NCI-H345 (cell line): ENCODE measurements around the gene ZNF384.
A peak's percentile ranks its signal among the peaks of the same experiment; 100 is the strongest.

Source experiments
- DNase-seq: peaks from one replicate; lab custom pipeline; 2025; lab: John Stamatoyannopoulos, UW

The ZNF384 gene

DNA sequence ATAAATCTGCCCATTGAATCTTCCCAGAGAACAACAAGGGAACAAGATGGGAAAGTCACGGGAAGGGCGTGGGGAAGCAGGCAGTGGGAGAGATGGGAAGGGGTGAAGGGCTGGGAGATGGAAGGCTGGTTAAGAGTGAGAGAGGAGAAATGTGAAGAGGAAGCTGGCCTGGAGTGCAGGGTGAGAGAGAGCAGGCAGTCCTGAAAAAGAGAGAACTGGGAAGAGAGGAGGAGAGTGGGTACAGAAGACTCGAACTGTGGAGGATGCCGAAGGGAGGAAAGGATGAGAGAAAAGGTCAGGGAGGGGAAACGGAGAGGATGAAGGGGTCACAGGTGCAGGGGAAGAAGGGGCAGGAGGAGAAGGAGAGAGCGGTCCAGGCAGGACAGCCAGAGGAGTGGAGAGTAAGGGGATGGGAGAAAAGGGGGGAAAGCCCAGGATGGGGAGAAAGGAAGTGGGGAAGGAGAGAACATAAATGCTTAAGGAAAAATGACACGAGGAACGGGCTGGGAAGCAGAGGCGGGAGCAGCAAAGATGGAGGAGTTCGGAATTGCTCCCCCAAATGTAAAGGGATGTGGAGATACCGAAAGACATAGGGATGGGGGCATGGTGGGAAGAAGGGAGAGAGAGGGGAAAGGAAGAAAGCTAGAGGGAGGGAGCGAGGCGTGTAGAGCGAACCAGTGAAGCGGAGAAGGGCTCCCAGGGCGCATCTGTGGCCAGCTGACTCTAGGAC is 10.2 kb upstream of the ZNF384 start:
- no peak for DNase-seq

DNA sequence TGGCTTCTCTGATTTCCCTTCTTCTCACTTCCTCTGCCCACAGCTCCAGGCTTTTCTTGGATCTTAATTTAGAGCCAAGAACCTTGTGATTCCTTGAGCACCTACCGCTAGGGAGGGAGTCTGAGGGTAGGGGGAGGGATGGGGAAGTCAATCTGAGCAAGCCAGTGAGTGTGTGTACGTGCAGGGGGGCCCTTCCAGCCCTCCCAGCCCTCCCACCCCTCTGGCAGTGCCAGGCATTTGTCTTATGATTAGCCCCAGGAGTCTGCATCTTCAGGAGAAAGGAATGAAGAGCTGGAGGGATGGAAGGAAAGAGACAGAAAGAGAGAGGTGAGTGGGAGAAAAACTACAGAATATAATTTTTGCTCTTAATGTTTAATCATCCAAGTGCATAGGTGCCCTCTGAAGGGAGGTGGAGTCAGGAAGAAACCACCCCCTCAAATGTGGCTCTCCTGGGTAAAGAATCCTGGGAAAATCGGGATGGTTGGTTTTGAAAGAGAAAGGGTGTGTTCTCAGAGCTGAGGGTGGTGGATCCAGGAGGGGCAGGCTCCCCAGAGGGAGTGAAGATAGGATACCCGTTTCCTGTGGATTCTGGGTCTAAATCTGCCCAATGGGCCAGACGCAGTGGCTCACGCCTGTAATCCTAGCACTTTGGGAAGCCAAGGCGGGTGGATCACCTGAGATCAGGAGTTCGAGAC is 9.3 kb upstream of the ZNF384 start:
- no peak for DNase-seq

DNA sequence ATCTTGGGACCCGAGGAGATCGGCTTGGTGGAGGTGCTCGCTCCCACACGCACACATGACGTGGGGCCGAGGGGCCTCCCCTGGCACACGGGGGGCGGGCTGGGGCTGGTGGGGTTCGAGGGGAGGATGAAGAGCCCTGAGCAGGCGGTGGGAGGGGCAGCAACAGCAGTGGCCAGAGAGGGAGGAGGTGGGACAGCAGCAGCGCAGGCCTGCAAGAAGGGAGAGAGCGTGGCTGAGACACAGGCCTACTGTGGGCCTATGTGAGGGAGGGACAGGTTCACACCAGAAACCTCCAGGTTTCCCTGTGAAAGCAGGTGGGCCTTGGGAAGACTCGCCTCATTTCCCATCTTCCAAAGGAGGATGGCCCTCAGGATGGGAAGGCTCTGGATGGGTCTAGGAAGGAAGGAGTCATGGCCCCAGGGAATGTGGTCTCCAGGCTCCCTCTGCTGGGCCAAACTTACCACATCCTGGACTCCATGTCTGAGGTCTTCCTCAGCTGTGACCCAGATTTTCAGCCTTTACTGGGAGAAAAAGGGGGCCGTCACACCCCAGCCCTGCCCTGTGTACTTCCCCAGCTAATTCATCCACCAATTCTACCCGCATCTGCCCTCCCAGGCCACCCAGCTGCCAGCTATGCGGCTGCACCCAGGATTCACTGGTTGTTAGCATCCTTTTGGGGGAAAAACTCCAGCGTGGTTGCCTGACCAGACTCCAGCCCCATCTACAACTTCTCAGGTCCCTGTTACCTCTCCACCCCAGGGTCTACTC is 8.6 kb upstream of the ZNF384 start:
- peak; percentile 17 for DNase-seq

DNA sequence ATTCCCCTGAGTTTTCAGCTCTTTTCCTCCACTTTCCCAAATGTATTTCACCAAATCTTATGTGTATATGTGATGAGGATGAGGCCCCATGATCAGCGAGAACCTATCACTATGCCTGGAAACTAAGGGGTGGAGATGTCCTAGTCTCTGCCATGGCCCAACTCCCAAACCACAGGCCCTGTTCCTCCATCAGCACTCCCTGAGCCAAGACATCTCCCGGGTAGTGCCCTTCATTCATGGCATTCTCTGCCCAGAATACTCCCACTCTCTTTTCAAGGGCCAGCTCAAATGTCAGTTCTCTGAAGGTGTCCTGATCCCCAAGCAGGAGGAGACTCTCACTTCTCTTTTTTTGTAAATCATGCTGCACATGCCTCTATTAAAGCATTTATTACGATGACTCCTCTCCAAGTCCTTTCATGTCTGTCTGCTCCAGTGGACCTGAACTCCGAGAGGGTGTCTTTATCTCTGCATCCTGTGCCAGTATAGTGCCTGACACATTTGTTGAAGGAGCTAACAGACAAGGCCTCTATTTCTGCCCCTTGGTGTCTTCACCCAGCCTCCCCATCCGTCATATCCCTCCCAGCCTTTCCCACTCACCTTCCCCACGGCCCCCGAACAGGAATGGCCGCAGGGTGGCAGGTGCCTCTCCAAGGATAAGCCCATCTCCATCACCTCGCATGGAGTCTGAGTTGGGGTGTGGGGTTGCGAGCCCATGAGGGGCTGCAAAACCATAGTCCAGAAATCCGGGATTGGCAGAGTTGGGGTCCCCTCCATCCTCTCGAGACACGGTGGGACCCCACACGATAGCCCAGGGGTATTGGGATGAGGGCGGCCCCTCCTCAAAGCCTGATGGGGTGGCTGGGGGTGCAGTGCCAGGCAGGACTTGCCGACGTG is 7.8 kb upstream of the ZNF384 start:
- no peak for DNase-seq

DNA sequence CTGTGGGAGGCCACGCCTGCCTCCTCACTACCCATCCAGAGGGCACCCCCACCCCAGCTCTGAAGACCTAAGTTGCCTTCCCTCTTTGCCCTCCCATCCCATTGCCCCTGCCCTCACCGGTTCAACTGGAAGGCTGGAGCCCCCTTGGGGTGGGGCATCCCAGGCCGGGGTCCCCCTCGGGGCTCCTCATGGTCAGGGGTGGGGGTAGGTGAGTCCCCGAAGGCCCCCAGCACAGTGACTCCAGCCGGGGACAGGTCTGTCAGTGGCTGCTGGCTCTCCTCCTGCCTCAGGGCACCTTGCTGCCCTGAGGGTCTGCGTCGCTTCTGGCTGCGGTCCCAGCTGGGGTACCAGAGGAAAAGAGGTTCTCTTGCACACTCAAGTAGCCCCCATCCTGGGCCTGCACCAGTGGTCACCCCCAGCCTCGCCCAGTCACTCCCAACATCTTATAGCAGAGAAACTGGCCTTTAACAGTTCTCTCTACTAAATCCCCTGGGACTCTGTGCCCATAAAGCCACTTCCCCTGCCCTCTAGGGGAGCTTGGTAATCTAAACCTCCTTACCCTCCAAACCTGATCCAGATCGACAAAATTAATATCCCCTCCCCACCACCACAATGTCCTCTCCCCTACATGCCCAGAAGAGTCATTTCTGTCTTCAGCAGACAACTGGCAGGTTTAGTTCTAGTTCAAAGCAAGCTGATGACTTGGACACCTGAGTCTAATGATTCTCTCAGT is 6.3 kb upstream of the ZNF384 start:
- no peak for DNase-seq

DNA sequence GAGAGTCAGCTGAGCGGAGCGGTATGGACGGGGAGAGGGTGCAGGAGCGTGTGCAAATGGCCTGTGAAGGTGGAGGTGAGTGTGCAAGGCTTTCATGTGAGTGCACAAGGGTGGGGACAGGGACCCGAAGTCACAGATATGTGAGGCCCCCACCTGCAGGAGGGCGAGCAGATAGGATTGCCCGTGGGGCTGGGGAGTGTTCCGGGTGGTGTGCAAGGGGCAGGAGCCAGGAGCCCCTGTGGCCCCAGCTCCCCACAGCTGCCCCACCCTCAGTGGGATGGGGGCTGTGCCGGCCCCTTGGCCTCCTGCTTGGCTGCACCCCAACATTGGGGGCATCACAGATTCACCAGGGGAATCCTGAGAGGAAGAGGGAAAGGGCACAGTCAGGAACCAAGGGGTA is 5.5 kb upstream of the ZNF384 start:
- no peak for DNase-seq

DNA sequence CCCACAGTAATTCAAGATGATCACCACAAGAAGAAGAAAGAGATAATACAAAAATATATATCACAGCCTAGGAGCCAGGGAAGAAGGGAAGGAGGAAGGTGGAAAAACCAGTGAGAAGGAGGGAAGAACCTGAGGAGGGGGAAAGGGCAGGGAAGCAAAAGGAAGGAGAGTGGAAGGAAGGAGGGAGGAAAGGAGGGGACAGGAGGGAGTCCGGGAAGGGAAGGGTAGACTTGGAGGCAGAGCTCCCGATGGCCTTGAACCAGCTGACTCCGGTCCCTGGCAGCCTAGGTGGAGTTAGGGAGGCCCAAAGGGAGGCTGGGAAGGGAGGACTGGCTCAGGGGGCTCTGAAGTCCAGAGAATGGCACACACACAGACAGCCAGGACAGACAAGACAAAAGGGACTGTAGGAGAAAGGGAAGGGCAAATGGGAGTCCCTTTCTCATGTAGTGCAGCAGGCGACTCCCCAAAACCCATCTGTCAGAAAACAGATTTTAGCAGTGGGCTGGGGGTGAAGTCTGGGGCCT is 4.7 kb upstream of the ZNF384 start:
- no peak for DNase-seq

DNA sequence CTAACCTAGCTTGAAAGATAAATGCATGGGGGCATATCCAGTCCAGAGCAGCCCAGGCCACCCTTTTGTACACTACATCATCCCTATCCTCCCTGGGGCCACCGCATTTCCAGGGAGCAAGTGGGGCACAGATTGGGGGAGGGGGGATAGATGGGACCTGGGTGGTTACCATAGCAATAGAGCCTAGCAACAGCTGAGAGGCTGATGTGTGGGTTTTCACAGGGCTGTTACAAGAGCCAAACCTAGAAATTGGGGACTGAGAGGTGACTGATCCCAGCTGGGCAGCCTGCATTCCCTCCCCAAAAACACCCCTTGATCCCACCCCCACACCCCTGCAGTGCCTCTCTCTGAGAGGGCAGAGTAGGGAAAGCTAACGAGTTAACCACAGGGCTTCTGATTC is 3.7 kb upstream of the ZNF384 start:
- no peak for DNase-seq

DNA sequence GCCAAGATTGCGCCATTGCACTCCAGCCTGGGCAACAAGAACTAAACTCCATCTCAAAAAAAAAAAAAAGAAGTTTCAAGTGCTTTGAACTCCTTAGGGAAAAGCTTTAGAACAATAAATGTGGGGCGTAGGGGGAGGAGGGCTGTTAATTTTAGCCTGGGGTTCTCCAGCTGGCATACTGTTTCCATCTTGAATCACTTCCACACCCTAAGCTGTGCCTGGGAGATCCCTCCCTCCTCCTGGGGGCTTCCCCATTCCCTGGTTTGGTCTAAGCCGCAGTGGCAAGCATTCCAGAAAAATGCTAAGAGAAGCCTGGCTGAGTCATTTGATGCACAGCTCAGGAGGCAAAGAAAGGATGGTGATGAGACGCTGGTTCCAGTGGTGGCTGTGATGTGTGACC is 2.3 kb upstream of the ZNF384 start:
- DNase-seq, result no peak

DNA sequence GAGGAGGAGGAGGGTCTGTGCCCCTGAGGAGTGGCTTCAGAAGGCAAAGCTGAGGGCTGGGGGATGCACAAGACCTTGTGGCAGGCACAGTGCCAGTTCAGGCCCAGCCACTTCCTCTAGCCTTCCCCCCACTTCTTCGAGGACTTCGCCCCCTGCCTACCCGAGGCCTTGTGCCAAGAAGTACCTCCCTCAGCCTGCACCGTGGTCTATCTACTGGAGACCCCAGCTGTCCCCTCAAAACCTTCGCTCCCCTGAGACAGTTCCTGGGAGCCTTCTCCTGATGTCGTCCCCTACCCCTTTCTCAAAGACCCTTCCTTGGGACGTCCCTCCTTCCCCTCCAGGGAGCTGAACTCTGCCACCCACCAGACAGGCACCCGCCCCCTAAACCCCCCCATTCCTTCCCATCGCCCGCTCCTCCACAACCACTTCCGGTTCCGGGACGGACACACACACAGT is 604 bp downstream of the ZNF384 start:
- DNase-seq, result no peak

DNA sequence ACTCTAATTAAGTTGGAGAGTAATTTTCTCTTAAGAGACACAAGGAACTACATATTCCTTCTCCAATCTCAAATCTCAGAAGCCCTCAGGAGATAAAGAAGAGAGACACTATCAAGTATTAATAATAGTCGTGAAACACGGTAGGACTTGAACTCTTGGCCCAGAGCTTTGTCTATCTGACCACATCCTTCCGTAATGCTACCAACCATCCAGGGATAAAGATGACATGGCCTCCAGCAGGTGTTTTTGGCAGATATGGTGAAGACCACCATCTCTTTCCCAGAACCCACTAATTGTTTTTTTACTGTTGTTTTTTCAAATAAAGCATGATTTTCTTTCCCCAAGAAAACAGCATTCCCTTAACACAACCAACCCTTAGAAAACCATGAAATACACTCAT is 3.4 kb downstream of the ZNF384 start:
- no peak for DNase-seq

DNA sequence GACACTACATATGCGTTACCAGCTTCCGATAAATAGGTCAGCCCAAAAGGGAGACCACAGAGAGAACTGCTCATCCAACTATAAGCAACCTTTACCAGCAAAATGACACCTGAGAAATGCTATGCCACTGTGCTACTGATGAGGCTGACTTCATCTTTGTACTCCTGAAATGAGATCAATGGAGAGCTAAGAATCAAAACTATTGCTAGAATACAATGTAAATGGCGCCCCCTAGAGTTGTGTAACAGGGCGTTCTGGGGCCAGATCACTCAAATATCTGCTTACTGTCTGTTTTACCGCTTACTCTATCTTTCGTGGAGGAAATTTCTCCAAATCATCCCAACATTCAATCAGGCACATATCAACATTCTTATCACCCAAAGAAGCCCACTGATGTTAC is 4.6 kb downstream of the ZNF384 start:
- peak; percentile 26 for DNase-seq

DNA sequence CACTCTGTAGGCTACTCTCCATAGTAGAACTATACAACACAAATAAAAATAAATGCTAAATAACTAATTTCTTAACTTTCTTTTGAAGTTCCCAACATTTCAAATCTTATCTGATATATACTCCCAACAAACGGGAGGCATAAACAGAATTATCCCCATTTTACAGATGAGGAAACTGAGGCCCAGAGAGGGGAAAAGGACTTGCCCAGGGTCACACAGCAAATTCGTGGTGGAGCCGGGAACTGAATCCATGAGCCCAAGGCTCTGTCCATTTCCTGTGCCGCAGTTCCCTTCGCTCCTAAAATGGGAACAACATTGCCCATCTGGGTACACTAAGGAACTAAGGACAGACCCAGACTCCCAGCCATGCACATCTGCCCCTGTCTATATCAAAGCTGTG is 12.2 kb downstream of the ZNF384 start:
- DNase-seq, result no peak

DNA sequence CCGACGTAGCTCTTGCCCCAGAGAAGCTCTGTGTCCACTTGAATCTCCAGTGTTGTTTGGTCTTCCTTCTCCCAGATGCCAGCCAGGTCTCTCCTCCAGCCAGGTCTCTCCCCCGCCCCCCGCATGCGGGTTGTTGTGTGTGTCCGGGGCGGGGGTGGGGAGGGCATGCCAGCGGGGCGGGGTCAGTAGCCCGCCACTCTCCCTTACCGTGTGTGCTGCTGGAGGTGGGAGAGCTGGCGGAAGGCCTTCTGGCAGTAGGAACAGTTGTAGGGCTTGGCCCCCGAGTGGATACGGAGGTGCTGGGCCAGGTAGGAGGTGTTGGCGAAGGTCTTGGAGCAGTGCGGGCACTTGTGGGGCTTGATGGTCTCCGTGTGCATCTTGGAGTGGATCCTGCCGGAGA is 17.0 kb downstream of the ZNF384 start:
- DNase-seq, result no peak

DNA sequence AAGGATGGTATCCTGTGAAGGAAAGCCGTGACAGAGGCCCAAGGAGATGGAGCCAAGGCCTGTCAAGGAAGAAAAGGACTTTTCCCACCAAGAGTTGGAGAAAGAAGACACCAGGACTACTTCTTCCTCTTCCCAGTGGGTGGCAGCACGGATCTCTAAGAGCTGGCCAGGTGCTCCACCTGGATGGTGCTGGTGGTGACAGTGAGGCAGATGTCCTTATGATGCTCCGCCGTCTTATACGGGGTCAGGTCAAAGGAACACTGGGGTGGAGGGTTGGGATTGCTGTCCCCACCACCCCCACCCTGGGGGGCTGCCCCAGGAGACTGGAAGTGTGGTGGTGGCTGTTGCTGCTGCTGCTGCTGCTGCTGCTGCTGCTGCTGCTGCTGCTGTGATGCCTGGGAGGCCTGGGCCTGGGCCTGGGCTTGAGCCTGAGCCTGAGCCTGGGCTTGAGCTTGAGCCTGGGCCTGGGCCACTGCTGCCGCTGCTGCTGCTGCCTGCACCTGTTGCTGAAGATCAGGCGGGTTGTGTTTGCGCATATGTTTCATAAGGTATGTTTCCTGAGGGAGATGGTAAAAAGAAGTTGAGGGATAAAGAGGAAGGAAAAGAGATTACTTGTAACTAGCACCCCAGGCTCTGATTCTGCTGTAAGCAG is 21.5 kb downstream of the ZNF384 start:
- no peak for DNase-seq

DNA sequence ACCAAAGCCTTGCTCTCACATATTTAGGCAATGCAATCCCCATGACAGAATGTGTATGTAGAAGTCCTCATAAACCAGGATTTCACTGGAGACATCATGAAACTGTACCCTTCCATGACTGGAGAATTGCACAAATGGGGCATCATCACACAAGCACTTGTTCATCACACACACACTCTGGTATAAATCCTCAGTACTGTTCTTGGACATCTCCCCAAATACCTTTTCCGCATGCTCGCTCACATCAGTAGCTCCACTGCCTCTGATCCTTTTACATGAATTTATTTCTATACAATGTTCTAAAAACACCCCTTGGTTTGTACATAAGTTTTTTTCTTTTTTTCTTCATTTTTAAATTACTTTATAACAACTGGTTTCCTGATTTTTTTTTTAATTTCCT is 23.0 kb downstream of the ZNF384 start:
- no peak for DNase-seq

DNA sequence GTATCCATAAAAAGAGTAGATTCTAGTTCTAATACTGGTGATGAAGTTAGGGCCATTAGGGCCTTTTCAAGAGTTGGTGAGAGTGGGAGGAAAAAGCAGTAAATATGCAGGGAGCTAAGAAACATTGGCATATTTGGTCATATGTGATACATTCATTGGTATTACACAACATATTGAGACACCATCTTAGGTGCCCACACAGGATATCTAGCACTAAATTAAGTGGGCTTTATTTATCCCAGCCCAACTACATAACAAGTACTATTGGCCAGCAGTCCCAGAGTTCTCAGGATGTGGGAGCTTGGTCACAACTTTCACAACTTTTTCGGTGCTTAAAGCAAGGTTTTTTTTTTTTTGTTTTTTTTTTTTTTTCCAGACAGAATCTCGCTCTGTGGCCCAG is 24.3 kb downstream of the ZNF384 start:
- DNase-seq, result no peak

DNA sequence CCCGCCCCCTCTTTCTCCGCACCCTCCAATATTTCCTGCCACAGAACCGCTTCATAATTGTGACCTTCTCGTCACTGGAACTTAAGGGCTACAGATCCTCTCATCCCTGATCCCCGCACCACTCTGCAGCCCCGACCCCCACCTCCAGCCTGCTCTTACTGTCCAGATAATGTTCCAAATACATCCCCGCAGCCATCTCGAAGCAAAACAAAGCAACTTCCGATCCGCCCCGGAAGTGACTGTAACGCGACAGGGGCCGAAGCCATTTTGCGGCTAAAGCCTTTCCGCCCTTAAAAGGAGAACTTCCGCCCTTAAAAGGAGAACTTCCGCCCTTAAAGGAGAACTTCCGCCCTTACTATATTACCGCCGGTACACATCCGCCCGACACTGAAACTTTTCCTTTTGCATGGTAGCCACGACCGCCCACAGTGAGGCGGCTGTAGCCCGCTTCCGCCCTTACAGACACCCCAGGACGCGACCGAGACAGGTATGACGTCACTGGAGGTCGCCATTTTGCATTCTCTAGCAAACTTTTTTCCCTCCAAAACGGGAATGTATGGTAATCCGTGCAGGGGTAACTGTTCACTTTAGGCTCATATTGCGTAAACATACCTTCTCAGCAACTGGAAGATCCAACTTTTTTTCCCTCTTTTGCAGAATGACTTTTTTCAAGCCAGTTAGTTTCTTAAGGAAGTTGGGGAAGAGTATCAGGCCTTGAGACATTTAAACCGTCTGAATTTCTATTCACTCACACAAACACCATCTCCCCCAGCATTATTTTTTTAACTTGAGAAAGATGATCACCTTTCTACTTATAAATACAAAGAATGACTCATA is 26.1 kb downstream of the ZNF384 start, which contains the start of gene ING4:
Gene ING4, minus strand, starts transcription at position 214 of the 837 bp plus-strand sequence. Its CDS starts 18 bp downstream, at position 196.
- peak; percentile 99 for DNase-seq

DNA sequence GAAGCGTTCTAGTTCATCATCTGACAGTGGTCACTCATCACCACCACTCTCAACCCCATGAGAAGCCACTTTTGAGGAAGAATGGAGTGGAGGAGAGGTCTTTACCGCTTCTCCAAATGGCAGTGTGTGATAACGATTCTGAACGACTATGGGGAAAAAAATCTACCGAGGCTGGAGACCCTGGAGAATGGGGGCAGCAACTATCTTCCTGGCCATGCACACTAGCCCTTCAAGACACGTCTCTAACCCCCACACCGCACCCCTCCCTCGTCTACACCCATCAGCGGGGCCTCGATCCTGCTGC is 26.6 kb downstream of the ZNF384 start:
- DNase-seq, result no peak

DNA sequence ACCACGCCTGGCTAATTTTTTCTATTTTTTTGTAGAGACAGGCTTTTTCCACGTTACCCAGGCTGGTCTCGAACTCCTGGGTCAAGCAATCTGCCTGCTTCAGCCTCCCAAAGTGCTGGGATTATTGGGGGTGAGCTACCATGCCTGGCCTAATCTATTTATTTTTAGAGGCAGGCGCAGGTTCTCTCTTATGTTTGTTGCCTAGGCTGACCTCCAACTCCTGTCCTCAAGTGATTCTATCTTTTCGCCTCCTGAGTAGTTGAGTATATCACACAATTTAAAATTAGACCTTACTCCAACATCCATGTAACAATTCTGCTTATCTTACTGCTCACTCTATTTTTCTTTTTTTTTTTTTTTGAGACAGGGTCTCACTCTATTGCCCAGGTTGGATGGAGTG is 35.2 kb downstream of the ZNF384 start:
- DNase-seq, result no peak
